Measurements from ENCODE around the gene CNTNAP2.

The CNTNAP2 gene

GRCh38 chr7:146875237-146875785 lies 758.7 kb downstream of the CNTNAP2 start:
- H4K20me1 ChIP-seq (ENCODE audit: insufficient read depth, low read length) = no peaks in the 10 kb centered on the region
- no peak overlapping the region for H3K4me2 ChIP-seq (ENCODE audit: insufficient read depth, low read length)
- H3K4me1 ChIP-seq (ENCODE audit: insufficient read depth, low read length) = no peaks in the 10 kb centered on the region
- no peaks in the 10 kb centered on the region for H3K9me3 ChIP-seq (ENCODE audit: insufficient read depth, low read length, severe bottlenecking)
- H3K9ac ChIP-seq (ENCODE audit: low read depth, low read length) = no peak overlapping the region
- no peak for ATAC-seq (ENCODE audit: insufficient read depth, low read depth)
- H2AFZ ChIP-seq (ENCODE audit: low read depth, low read length) = no peak overlapping the region
- no peak for TF ChIP-seq EZH2 (IDR thresholded peaks at IDR 0.05; ENCODE audit: borderline replicate concordance, low read depth, low read length, severe bottlenecking)
- TF ChIP-seq CTCF (IDR thresholded peaks at IDR 0.05; ENCODE audit: borderline replicate concordance, extremely low read depth, low read length, poor library complexity, severe bottlenecking) = no peak
- H3K27me3 ChIP-seq (ENCODE audit: insufficient read depth, low read length, poor library complexity) = no peaks in the 10 kb centered on the region
- no peaks in the 10 kb centered on the region for H3K79me2 ChIP-seq (ENCODE audit: insufficient read depth, low read length)
- no peak for DNase-seq
- no peak overlapping the region for H3K27ac ChIP-seq (ENCODE audit: low read length)
- no peak overlapping the region for H3K4me3 ChIP-seq (ENCODE audit: low read depth in 1 of 2, low read length in 2 of 2)
- H3K36me3 ChIP-seq (ENCODE audit: insufficient read depth, low read length) = no peaks in the 10 kb centered on the region

- ATAC-seq (ENCODE audit: insufficient read depth, low read depth) (no peak), DNase-seq (no peak)
- H3K27me3 ChIP-seq (ENCODE audit: insufficient read depth, low read length, poor library complexity) = no peaks in the 10 kb centered on the region
- H3K9me3 ChIP-seq (ENCODE audit: insufficient read depth, low read length, severe bottlenecking) = no peaks in the 10 kb centered on the region
- no peak overlapping the region for H3K27ac ChIP-seq (ENCODE audit: low read length)
- no peaks in the 10 kb centered on the region for H4K20me1 ChIP-seq (ENCODE audit: insufficient read depth, low read length)
- TF ChIP-seq EZH2 (IDR thresholded peaks at IDR 0.05; ENCODE audit: borderline replicate concordance, low read depth, low read length, severe bottlenecking) (no peak), CTCF (IDR thresholded peaks at IDR 0.05; ENCODE audit: borderline replicate concordance, extremely low read depth, low read length, poor library complexity, severe bottlenecking) (no peak)
- H2AFZ ChIP-seq (ENCODE audit: low read depth, low read length) = no peak overlapping the region
- H3K79me2 ChIP-seq (ENCODE audit: insufficient read depth, low read length) = no peaks in the 10 kb centered on the region
- H3K9ac ChIP-seq (ENCODE audit: low read depth, low read length) = no peak overlapping the region
- H3K36me3 ChIP-seq (ENCODE audit: insufficient read depth, low read length) = no peaks in the 10 kb centered on the region
- no peaks in the 10 kb centered on the region for H3K4me1 ChIP-seq (ENCODE audit: insufficient read depth, low read length)
- no peak overlapping the region for H3K4me3 ChIP-seq (ENCODE audit: low read depth in 1 of 2, low read length in 2 of 2)
- no peak overlapping the region for H3K4me2 ChIP-seq (ENCODE audit: insufficient read depth, low read length)
These were observed 759.4 kb downstream of the CNTNAP2 start for GRCh38 chr7:146875981-146876380.

- Histone ChIP-seq H3K4me2 (ENCODE audit: insufficient read depth, low read length) (no peak overlapping the region), H3K27me3 (ENCODE audit: insufficient read depth, low read length, poor library complexity) (no peaks in the 10 kb centered on the region), H3K9me3 (ENCODE audit: insufficient read depth, low read length, severe bottlenecking) (no peaks in the 10 kb centered on the region), H3K4me1 (ENCODE audit: insufficient read depth, low read length) (no peaks in the 10 kb centered on the region), H3K9ac (ENCODE audit: low read depth, low read length) (no peak overlapping the region), H3K4me3 (ENCODE audit: low read depth in 1 of 2, low read length in 2 of 2) (no peak overlapping the region), H3K36me3 (ENCODE audit: insufficient read depth, low read length) (no peaks in the 10 kb centered on the region), H3K79me2 (ENCODE audit: insufficient read depth, low read length) (no peaks in the 10 kb centered on the region), H2AFZ (ENCODE audit: low read depth, low read length) (no peak overlapping the region), H4K20me1 (ENCODE audit: insufficient read depth, low read length) (no peaks in the 10 kb centered on the region), H3K27ac (ENCODE audit: low read length) (no peak overlapping the region)
- DNase-seq = no peak
- TF ChIP-seq EZH2 (IDR thresholded peaks at IDR 0.05; ENCODE audit: borderline replicate concordance, low read depth, low read length, severe bottlenecking) (no peak), CTCF (IDR thresholded peaks at IDR 0.05; ENCODE audit: borderline replicate concordance, extremely low read depth, low read length, poor library complexity, severe bottlenecking) (no peak)
- ATAC-seq (ENCODE audit: insufficient read depth, low read depth) = no peak
These were observed 759.8 kb downstream of the CNTNAP2 start for GRCh38 chr7:146876411-146876810.

- H3K79me2 ChIP-seq (ENCODE audit: insufficient read depth, low read length) = no peaks in the 10 kb centered on the region
- no peaks in the 10 kb centered on the region for H3K4me1 ChIP-seq (ENCODE audit: insufficient read depth, low read length)
- H3K9ac ChIP-seq (ENCODE audit: low read depth, low read length) = no peak overlapping the region
- H3K27me3 ChIP-seq (ENCODE audit: insufficient read depth, low read length, poor library complexity) = no peaks in the 10 kb centered on the region
- ATAC-seq (ENCODE audit: insufficient read depth, low read depth) (no peak), DNase-seq (no peak)
- no peaks in the 10 kb centered on the region for H4K20me1 ChIP-seq (ENCODE audit: insufficient read depth, low read length)
- no peaks in the 10 kb centered on the region for H3K9me3 ChIP-seq (ENCODE audit: insufficient read depth, low read length, severe bottlenecking)
- TF ChIP-seq EZH2 (IDR thresholded peaks at IDR 0.05; ENCODE audit: borderline replicate concordance, low read depth, low read length, severe bottlenecking) = no peak
- H3K36me3 ChIP-seq (ENCODE audit: insufficient read depth, low read length) = no peaks in the 10 kb centered on the region
- H3K4me3 ChIP-seq (ENCODE audit: low read depth in 1 of 2, low read length in 2 of 2) = no peak overlapping the region
- no peak overlapping the region for H3K27ac ChIP-seq (ENCODE audit: low read length)
- H2AFZ ChIP-seq (ENCODE audit: low read depth, low read length) = no peak overlapping the region
- H3K4me2 ChIP-seq (ENCODE audit: insufficient read depth, low read length) = no peak overlapping the region
These were observed 762.3 kb downstream of the CNTNAP2 start for GRCh38 chr7:146878901-146879300.
